ENCODE data around the gene CFAP46. TPM values are rescaled to one million over a fixed set of nuclear protein-coding genes. Genes with fewer than 3 reads are reported as not detected.

The CFAP46 gene
- total and polyA plus RNA-seq, 2 experiments from 2014 or later, result 3.1 to 5.4 TPM

- Histone ChIP-seq H3K4me1 (ENCODE audit: insufficient read depth) (no peaks in the 10 kb centered on the region), H3K36me3 (ENCODE audit: insufficient read depth) (no peaks in the 10 kb centered on the region), H3F3A (replicated peaks; ENCODE audit: low read depth) (no peaks in the 10 kb centered on the region), H3K4me2 (no peak overlapping the region), H2AFZ (no peak overlapping the region), H3K27ac (ENCODE audit: low read depth) (no peak overlapping the region), H3K9me2 (ENCODE audit: insufficient read depth) (no peaks in the 10 kb centered on the region), H4K20me1 (replicated peaks; ENCODE audit: insufficient read depth) (no peaks in the 10 kb centered on the region), H3K79me2 (replicated peaks; ENCODE audit: insufficient read depth) (no peaks in the 10 kb centered on the region), H3K27me3 (ENCODE audit: insufficient read depth) (no peaks in the 10 kb centered on the region), H3K4me3 (no peak overlapping the region)
- no peaks in the 10 kb centered on the region for H3K4me1 Mint-ChIP-seq
- no peak for TF ChIP-seq NANOG (IDR thresholded peaks at IDR 0.05; ENCODE audit: borderline replicate concordance)
- ATAC-seq (no peak), DNase-seq (ENCODE audit: low spot score) (no peak)
- no peak overlapping the region for H3K27ac Mint-ChIP-seq
- peaks cover 2% of the 10 kb centered on the region for H3K27me3 Mint-ChIP-seq (ENCODE audit: insufficient read depth, low read depth, poor library complexity)
- H3K4me3 Mint-ChIP-seq, result no peak overlapping the region
- no peaks in the 10 kb centered on the region; the same call in 2 of the 3 replicates for H3K36me3 Mint-ChIP-seq (ENCODE audit: low read depth)
- H3K9me3 Mint-ChIP-seq, result no peaks in the 10 kb centered on the region
These were observed 14.1 kb downstream of the CFAP46 start for GRCh38 chr10:132928261-132928660.

DNA sequence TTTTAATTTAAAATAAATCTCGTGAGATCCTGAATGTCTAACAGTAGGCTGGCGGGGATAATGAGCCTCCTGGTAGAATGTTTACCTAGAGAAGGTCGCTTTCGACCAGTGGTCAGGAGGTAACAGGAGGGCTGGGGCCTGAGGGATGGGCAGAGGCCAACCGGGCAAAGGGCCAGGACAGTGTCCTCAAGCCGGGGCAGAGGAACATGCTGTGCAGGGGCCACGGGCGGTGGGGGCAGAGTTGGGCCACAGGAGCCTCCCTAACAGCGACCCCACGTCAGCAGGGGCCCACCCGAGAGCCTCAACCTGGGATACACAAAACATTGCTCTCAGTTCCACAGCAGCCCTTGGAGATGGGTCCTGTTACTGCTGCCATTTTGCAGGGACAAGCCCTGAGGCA is 14.5 kb downstream of the CFAP46 start:
- no peaks in the 10 kb centered on the region for H3K9me3 Mint-ChIP-seq
- TF ChIP-seq CREB1 (CRISPR knock-in tag; IDR thresholded peaks at IDR 0.05; ENCODE audit: low read depth) (no peak), NANOG (IDR thresholded peaks at IDR 0.05; ENCODE audit: borderline replicate concordance) (no peak), STAT1 (IDR thresholded peaks at IDR 0.05; ENCODE audit: unreplicated experiment) (no peak), ZNF462 (CRISPR knock-in tag; IDR thresholded peaks at IDR 0.05) (no peak), JUNB (IDR thresholded peaks at IDR 0.05; ENCODE audit: unreplicated experiment) (no peak), ETS1 (IDR thresholded peaks at IDR 0.05) (no peak), ZNF331 (CRISPR knock-in tag; IDR thresholded peaks at IDR 0.05; ENCODE audit: low read depth) (no peak), EZH2 (IDR thresholded peaks at IDR 0.05; ENCODE audit: low read depth, unreplicated experiment) (no peak)
- TF ChIP-seq, protein P1, sequence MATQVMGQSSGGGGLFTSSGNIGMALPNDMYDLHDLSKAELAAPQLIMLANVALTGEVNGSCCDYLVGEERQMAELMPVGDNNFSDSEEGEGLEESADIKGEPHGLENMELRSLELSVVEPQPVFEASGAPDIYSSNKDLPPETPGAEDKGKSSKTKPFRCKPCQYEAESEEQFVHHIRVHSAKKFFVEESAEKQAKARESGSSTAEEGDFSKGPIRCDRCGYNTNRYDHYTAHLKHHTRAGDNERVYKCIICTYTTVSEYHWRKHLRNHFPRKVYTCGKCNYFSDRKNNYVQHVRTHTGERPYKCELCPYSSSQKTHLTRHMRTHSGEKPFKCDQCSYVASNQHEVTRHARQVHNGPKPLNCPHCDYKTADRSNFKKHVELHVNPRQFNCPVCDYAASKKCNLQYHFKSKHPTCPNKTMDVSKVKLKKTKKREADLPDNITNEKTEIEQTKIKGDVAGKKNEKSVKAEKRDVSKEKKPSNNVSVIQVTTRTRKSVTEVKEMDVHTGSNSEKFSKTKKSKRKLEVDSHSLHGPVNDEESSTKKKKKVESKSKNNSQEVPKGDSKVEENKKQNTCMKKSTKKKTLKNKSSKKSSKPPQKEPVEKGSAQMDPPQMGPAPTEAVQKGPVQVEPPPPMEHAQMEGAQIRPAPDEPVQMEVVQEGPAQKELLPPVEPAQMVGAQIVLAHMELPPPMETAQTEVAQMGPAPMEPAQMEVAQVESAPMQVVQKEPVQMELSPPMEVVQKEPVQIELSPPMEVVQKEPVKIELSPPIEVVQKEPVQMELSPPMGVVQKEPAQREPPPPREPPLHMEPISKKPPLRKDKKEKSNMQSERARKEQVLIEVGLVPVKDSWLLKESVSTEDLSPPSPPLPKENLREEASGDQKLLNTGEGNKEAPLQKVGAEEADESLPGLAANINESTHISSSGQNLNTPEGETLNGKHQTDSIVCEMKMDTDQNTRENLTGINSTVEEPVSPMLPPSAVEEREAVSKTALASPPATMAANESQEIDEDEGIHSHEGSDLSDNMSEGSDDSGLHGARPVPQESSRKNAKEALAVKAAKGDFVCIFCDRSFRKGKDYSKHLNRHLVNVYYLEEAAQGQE (IDR thresholded peaks at IDR 0.05; ENCODE audit: unreplicated experiment), result no peak
- TF ChIP-seq, protein P2, sequence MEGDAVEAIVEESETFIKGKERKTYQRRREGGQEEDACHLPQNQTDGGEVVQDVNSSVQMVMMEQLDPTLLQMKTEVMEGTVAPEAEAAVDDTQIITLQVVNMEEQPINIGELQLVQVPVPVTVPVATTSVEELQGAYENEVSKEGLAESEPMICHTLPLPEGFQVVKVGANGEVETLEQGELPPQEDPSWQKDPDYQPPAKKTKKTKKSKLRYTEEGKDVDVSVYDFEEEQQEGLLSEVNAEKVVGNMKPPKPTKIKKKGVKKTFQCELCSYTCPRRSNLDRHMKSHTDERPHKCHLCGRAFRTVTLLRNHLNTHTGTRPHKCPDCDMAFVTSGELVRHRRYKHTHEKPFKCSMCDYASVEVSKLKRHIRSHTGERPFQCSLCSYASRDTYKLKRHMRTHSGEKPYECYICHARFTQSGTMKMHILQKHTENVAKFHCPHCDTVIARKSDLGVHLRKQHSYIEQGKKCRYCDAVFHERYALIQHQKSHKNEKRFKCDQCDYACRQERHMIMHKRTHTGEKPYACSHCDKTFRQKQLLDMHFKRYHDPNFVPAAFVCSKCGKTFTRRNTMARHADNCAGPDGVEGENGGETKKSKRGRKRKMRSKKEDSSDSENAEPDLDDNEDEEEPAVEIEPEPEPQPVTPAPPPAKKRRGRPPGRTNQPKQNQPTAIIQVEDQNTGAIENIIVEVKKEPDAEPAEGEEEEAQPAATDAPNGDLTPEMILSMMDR (conservative IDR thresholded peaks at IDR 0.05; ENCODE audit: low read depth in 2 of 2), result no peak

More for the DNA sequence above, 14.5 kb downstream of the CFAP46 start:
- Histone ChIP-seq H2AFZ (no peak overlapping the region), H3F3A (replicated peaks; ENCODE audit: low read depth) (no peaks in the 10 kb centered on the region), H4K20me1 (replicated peaks; ENCODE audit: insufficient read depth) (no peaks in the 10 kb centered on the region), H3K79me2 (replicated peaks; ENCODE audit: insufficient read depth) (no peaks in the 10 kb centered on the region), H3K36me3 (ENCODE audit: insufficient read depth) (no peaks in the 10 kb centered on the region), H3K27ac (ENCODE audit: low read depth) (no peak overlapping the region), H3K9me2 (ENCODE audit: insufficient read depth) (no peaks in the 10 kb centered on the region), H3K4me2 (no peak overlapping the region), H3K4me1 (ENCODE audit: insufficient read depth) (no peaks in the 10 kb centered on the region), H3K27me3 (ENCODE audit: insufficient read depth) (no peaks in the 10 kb centered on the region), H3K4me3 (no peak overlapping the region)
- DNase-seq (ENCODE audit: low spot score) (no peak), ATAC-seq (no peak)
- peaks cover 2% of the 10 kb centered on the region for H3K27me3 Mint-ChIP-seq (ENCODE audit: insufficient read depth, low read depth, poor library complexity)
- H3K27ac Mint-ChIP-seq, result no peak overlapping the region
- no peaks in the 10 kb centered on the region; the same call in 2 of the 3 replicates for H3K36me3 Mint-ChIP-seq (ENCODE audit: low read depth)
- H3K4me3 Mint-ChIP-seq, result no peak overlapping the region
- no peaks in the 10 kb centered on the region for H3K4me1 Mint-ChIP-seq
